Astrocyte (in vitro differentiated cells and primary cell): ENCODE results near the gene CREB3L2.

Source experiments
- CTCF ChIP-seq: IDR thresholded peaks from 2 replicates; pipeline ENCODE4 v1.5.1; 2011; ENCODE audit warnings: low read depth, mild to moderate bottlenecking, inconsistent platforms, low read length, moderate library complexity; ENCODE audit not compliant: insufficient read depth
- EZH2 ChIP-seq: IDR thresholded peaks from 2 replicates; pipeline ENCODE4 v1.6.1; 2012; ENCODE audit warnings: mild to moderate bottlenecking, low read length, inconsistent platforms; ENCODE audit not compliant: insufficient read depth

DNA sequence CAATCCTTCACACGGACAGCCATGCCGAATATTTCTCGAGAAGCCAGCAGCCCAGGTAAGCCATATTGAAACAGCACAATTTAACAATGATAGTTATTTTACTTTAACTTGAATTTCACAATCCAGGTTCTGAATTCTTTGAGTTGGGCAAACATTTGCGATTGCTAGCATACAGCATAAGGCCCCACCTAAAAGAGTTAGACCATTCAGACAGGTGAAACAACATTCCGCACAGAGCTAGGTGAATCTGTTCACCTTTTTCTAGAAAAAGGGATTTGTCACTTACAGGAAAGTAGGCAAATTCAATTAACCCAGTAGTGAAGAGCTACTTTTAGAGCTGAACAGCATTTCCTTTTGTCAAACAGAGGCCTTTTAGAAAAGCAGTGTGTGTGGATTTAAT is 45.3 kb downstream of the CREB3L2 start:
- TF ChIP-seq CTCF (no peak), EZH2 (no peak)
